SK-N-SH (cell line): Measurements from ENCODE around the gene TMEM131L. TPM values are rescaled to one million over a fixed set of nuclear protein-coding genes. Genes with fewer than 3 reads are reported as not detected.
"Not testable (repeated sequence)": the region's sequence is repeated elsewhere in the genome, so short reads cannot be mapped to it uniquely, and the experiment has no call there.

Experiments
- CTCF ChIA-PET: fragments of 300-600, 350-600 bp; formaldehyde crosslinking; extraction: SDS; loops from one replicate; lab custom pipeline; 2021; lab: Yijun Ruan, JAX
- POLR2A ChIA-PET: fragments of 350-600 bp; sonication (Branson Sonifier 250); formaldehyde crosslinking; extraction: SDS; loops from one replicate; lab custom pipeline; 2020; ENCODE audit warnings: antibody characterized with exemption, inconsistent platforms; lab: Yijun Ruan, JAX
- DNase-seq: peaks from one replicate; pipeline ENCODE4 v3.0.0; 2012
- H2AFZ ChIP-seq: fragments of 200-600 bp; sonication (generic); 2 replicates; pipeline ENCODE4 v1.8.1; 2016; ENCODE audit warnings: antibody characterized with exemption, mild to moderate bottlenecking, low read depth
- H3F3A ChIP-seq: fragments of 200-600 bp; sonication (generic); replicated peaks from 2 replicates; pipeline ENCODE3; 2016; ENCODE audit warnings: antibody characterized with exemption, mild to moderate bottlenecking; ENCODE audit not compliant: insufficient read depth
- H3K27ac ChIP-seq, 2 experiments: fragments of 200-500 bp in 1 of 2; fragments of 200-600 bp in 1 of 2; sonication (Bioruptor generic) in 1 of 2; sonication (generic), shearing (Covaris generic) in 1 of 2; 2 replicates each; pipeline versions ENCODE4 v1.5.1 to v1.6.1; 2014 to 2016; ENCODE audit warnings: low read depth in 2 of 2, inconsistent platforms in 1 of 2, low read length in 1 of 2, mild to moderate bottlenecking in 1 of 2, mixed read lengths in 1 of 2
- H3K27me3 ChIP-seq: fragments of 200-600 bp; sonication (generic), shearing (Covaris generic); 2 replicates; pipeline ENCODE4 v1.6.1; 2016; ENCODE audit warnings: mixed run types; ENCODE audit not compliant: insufficient read depth
- H3K36me3 ChIP-seq, 2 experiments: fragments of 200-500 bp in 1 of 2; fragments of 200-600 bp in 1 of 2; sonication (Bioruptor generic) in 1 of 2; sonication (generic) in 1 of 2; replicated peaks in 1 of 2; 2 replicates each; pipeline versions ENCODE3 to v1.5.1; 2014 to 2016; ENCODE audit warnings: low read length in 1 of 2, mild to moderate bottlenecking in 1 of 2; ENCODE audit not compliant: insufficient read depth in 2 of 2, control insufficient read depth in 1 of 2
- H3K4me1 ChIP-seq, 2 experiments: fragments of 200-500 bp in 1 of 2; fragments of 200-600 bp in 1 of 2; sonication (Bioruptor generic) in 1 of 2; sonication (generic), shearing (Covaris generic) in 1 of 2; 2 replicates each; pipeline versions ENCODE4 v1.5.1 to v1.6.1; 2014 to 2016; ENCODE audit warnings: low read depth in 1 of 2, low read length in 1 of 2, mixed run types in 1 of 2; ENCODE audit not compliant: insufficient read depth in 2 of 2, control insufficient read depth in 1 of 2
- H3K4me2 ChIP-seq: fragments of 200-600 bp; sonication (generic), shearing (Covaris generic); 2 replicates; pipeline ENCODE4 v1.6.1; 2017; ENCODE audit warnings: mixed run types
- H3K4me3 ChIP-seq, 2 experiments: fragments of 200-500 bp in 1 of 2; fragments of 200-600 bp in 1 of 2; sonication (Bioruptor generic) in 1 of 2; sonication (generic), shearing (Covaris generic) in 1 of 2; 2 replicates each; pipeline versions ENCODE4 v1.5.1 to v1.8.1; 2014 to 2016; ENCODE audit warnings: low read depth in 2 of 2, inconsistent platforms in 1 of 2, low read length in 1 of 2, mild to moderate bottlenecking in 1 of 2, mixed read lengths in 1 of 2, moderate library complexity in 1 of 2
- H3K79me2 ChIP-seq: fragments of 200-600 bp; sonication (generic); 2 replicates; pipeline ENCODE4 v1.8.1; 2017; ENCODE audit warnings: mild to moderate bottlenecking; ENCODE audit not compliant: insufficient read depth
- H3K9ac ChIP-seq: fragments of 200-600 bp; sonication (generic); 2 replicates; pipeline ENCODE4 v1.6.1; 2017; ENCODE audit warnings: mixed run types
- H3K9me2 ChIP-seq: fragments of 200-600 bp; sonication (generic); 2 replicates; pipeline ENCODE4 v1.6.1; 2017; ENCODE audit warnings: mixed run types
- H3K9me3 ChIP-seq: fragments of 200-600 bp; sonication (generic); 2 replicates; pipeline ENCODE4 v1.6.1; 2017; ENCODE audit warnings: mixed run types, mild to moderate bottlenecking, moderate library complexity
- H4K20me1 ChIP-seq: fragments of 200-600 bp; sonication (generic); 2 replicates; pipeline ENCODE4 v1.6.1; 2017; ENCODE audit warnings: mild to moderate bottlenecking, mixed run types; ENCODE audit not compliant: insufficient read depth
- GABPA ChIP-seq: IDR thresholded peaks from 2 replicates; pipeline ENCODE4 v1.4.0; 2012; ENCODE audit warnings: low read depth, mild to moderate bottlenecking
- MXI1 ChIP-seq: IDR thresholded peaks from 2 replicates; pipeline ENCODE4 v1.6.1; 2012; ENCODE audit warnings: mild to moderate bottlenecking, low read depth, low read length, improper control_type of control experiment
- NFIC ChIP-seq: IDR thresholded peaks from 2 replicates; pipeline ENCODE4 v1.4.0; 2012; ENCODE audit warnings: borderline replicate concordance
- SIN3A ChIP-seq: IDR thresholded peaks from 2 replicates; pipeline ENCODE4 v1.6.1; 2012; ENCODE audit warnings: low read depth, mild to moderate bottlenecking, low read length, moderate library complexity, borderline replicate concordance
- TEAD4 ChIP-seq: IDR thresholded peaks from 2 replicates; pipeline ENCODE4 v1.4.0; 2012; ENCODE audit warnings: mild to moderate bottlenecking, borderline replicate concordance; ENCODE audit not compliant: insufficient read depth
- WGBS: methylation state at CpG from one replicate; pipeline ENCODE4 v1.1.6; 2017; ENCODE audit warnings: low lambda C conversion rate; 5-methylcytosine and 5-hydroxymethylcytosine counted together
- polyA plus RNA-seq, 3 experiments: library from polyadenylated mRNA; depleted of rRNA; stranded (reverse); fragments of >200 nt; gene quantifications; 2 replicates each; pipeline ENCODE4 v1.2.3, GENCODE V29; 2012
- TF ChIP-seq, protein P1 (sequence below): IDR thresholded peaks from 2 replicates; pipeline ENCODE4 v1.4.0; 2012; ENCODE audit warnings: low read depth, borderline replicate concordance
- TF ChIP-seq, protein P2 (sequence below): fragments of 150-350 bp; IDR thresholded peaks from 2 replicates; pipeline ENCODE4 v1.6.1; 2017; ENCODE audit warnings: antibody characterized with exemption, low read length, low read depth, borderline replicate concordance
- TF ChIP-seq, protein P3 (sequence below): fragments of 150-350 bp; IDR thresholded peaks from 2 replicates; pipeline ENCODE4 v1.6.1; 2016; ENCODE audit warnings: mild to moderate bottlenecking, low read depth, low read length

The TMEM131L gene
- polyA plus RNA-seq, 1 of the 3 experiments (the other 2 are of a cell fraction) = 6.2 TPM

DNA sequence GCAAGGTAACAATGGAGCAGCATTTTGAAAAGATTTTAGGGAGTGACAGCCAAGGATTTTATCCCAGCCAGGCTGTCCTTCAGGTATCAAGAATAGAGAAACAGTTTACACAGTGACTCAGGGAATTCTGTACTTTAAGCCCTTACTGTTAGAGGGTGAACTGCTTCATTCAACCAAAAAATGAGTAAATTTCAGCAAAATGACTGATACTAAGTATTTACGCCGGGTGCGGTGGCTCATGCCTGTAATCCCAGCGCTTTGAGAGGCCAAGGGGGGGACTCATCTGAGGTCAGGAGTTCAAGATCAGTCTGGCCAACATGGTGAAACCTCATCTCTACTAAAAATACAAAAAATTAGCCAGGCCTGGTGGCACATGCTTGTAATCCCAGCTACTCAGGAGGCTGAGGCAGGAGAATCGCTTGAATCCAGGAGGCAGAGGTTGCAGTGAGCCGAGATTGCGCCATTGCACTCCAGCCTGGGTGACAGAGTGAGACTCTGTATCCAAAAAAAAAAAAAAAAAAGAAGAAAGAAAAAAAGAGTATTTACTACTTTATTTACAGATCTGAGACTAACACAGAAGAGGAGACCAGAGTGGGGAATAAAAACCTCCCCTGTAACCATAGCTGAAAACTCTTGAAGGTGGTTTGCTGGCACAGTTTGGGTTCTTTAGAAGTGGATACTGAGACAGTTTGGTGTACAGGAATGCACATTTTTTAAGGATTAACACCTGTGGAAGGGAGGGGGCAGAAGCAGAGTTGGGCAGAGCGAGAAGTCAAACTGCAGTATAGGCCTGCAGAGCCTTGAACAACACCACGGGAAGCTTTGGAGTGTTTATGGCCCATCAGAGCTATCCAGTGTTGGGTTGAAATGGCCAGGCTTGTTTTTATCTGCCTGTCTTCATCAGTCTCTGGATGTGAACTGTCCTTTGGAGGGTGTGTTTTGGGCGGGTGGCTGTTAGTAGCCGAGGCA, 40.5 kb downstream of the TMEM131L start:
- Histone ChIP-seq H3K4me3 (no peak overlapping the region), H4K20me1 (no peaks in the 10 kb centered on the region), H3K4me2 (no peak overlapping the region), H3K36me3 (peaks cover 0 to 7% of the 10 kb centered on the region in 2 experiments), H2AFZ (no peak overlapping the region), H3K27ac (no peak overlapping the region), H3K27me3 (no peaks in the 10 kb centered on the region), H3F3A (peaks cover 2% of the 10 kb centered on the region), H3K9me3 (no peaks in the 10 kb centered on the region), H3K4me1 (peaks cover 0 to 14% of the 10 kb centered on the region in 2 experiments; a peak in 1 of 4 replicates), H3K79me2 (peaks cover 11% of the 10 kb centered on the region; the same call in 1 of the 2 replicates), H3K9me2 (no peaks in the 10 kb centered on the region), H3K9ac (no peak overlapping the region)
- ChIA-PET CTCF (interaction anchor here (1.2 kb wide), 1 partner anchor 43 kb away, joined by 3 read pairs; no protein-coding TSS in a partner anchor), POLR2A (no interaction called here)
- 94% methylated on average over 11 of the region's 11 CpGs for WGBS
- TF ChIP-seq, protein P1, sequence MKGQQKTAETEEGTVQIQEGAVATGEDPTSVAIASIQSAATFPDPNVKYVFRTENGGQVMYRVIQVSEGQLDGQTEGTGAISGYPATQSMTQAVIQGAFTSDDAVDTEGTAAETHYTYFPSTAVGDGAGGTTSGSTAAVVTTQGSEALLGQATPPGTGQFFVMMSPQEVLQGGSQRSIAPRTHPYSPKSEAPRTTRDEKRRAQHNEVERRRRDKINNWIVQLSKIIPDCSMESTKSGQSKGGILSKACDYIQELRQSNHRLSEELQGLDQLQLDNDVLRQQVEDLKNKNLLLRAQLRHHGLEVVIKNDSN = no peak
- TF ChIP-seq SIN3A = no peak
- no peak for DNase-seq

DNA sequence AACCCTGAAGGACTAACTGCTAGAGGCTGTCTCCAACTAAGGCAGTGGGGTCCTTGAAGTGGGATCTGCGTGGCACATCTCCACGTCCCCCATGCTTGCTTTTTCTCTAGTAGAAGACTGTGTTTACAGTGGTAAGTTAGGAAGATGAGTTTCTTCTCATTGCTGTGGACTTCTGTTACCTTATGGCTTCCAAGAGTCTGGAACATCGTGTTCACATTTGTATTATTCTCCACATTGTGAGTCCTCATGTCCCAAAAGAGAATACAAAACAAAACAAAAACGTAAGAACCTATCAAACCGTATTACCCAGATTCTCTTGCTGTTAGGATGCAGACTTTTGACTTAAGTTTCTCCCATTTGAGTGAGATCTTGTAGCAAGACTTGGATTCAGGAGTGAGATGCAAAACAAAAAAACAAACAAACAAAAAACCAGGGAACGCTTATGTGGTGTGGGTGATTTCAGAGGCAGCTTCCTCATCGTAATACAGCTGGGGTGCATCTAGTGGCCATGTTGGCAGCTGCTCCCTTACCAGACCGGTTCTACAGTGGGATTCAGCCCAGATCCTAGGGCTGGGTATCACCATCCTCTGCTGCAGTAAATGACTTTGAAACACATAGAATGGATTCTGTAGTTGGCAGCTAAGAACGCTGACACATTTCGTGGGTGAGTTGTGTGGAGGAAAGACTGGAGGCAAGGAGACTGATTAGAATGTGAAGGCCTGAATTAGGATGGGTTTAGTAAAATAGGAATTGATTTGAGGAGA, 41.3 kb downstream of the TMEM131L start:
- Histone ChIP-seq H3K4me1 (peaks cover 0 to 18% of the 10 kb centered on the region in 2 experiments; a peak in 1 of 4 replicates), H3K9me3 (no peaks in the 10 kb centered on the region), H3K27me3 (no peaks in the 10 kb centered on the region), H3K36me3 (peaks cover 0 to 7% of the 10 kb centered on the region in 2 experiments), H3K27ac (no peak overlapping the region), H3K4me2 (no peak overlapping the region), H3F3A (peaks cover 4% of the 10 kb centered on the region), H3K9ac (no peak overlapping the region), H4K20me1 (no peaks in the 10 kb centered on the region), H3K4me3 (no peak overlapping the region), H3K79me2 (peaks cover 11% of the 10 kb centered on the region; the same call in 1 of the 2 replicates), H2AFZ (no peak overlapping the region), H3K9me2 (no peaks in the 10 kb centered on the region)
- DNase-seq = no peak
- POLR2A ChIA-PET = no interaction called here
- WGBS = 94% methylated on average over 10 of the region's 10 CpGs
- TF ChIP-seq, protein P2, sequence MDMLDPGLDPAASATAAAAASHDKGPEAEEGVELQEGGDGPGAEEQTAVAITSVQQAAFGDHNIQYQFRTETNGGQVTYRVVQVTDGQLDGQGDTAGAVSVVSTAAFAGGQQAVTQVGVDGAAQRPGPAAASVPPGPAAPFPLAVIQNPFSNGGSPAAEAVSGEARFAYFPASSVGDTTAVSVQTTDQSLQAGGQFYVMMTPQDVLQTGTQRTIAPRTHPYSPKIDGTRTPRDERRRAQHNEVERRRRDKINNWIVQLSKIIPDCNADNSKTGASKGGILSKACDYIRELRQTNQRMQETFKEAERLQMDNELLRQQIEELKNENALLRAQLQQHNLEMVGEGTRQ = no peak
- TF ChIP-seq, protein P3, sequence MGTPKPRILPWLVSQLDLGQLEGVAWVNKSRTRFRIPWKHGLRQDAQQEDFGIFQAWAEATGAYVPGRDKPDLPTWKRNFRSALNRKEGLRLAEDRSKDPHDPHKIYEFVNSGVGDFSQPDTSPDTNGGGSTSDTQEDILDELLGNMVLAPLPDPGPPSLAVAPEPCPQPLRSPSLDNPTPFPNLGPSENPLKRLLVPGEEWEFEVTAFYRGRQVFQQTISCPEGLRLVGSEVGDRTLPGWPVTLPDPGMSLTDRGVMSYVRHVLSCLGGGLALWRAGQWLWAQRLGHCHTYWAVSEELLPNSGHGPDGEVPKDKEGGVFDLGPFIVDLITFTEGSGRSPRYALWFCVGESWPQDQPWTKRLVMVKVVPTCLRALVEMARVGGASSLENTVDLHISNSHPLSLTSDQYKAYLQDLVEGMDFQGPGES = no peak
- TF ChIP-seq NFIC = no peak
- TF ChIP-seq GABPA = no peak
- TF ChIP-seq TEAD4 = no peak
- TF ChIP-seq MXI1 = no peak
- TF ChIP-seq, protein P1 = no peak
- CTCF ChIA-PET = no interaction called here

DNA sequence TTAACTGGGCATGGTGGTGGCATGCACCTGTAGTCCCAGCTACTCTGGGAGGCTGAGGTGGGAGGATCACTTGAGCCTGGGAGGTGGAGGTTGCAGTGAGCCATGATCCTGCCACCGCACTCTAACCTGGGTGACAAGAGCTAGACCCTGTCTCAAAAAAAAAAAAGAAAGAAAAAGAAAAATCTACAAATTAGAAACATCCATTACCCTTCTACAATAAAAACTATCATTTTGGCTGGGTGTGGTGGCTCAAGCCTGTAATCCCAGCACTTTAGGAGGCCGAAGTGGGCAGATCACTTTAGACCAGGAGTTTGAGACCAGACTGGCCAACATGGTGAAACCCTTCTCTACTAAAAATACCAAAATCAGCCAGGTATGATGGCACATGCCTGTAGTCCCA, 43.1 kb downstream of the TMEM131L start:
- POLR2A ChIA-PET, H3K36me3 ChIP-seq: not testable (repeated sequence)

More for the DNA sequence above, 43.1 kb downstream of the TMEM131L start:
- H3K9me3 ChIP-seq, H3K4me3 ChIP-seq, H3K9me2 ChIP-seq, H3K79me2 ChIP-seq, H4K20me1 ChIP-seq, H3K9ac ChIP-seq, H2AFZ ChIP-seq, H3K27ac ChIP-seq, H3K4me2 ChIP-seq, DNase-seq, H3K27me3 ChIP-seq: not testable (repeated sequence)
- 94% methylated on average over 2 of the region's 2 CpGs for WGBS
- CTCF ChIA-PET = interaction anchor here (0.6 kb wide), 2 partner anchors 23 to 45 kb away, joined by 3 read pairs; no protein-coding TSS in a partner anchor
- peaks cover 0 to 24% of the 10 kb centered on the region in 2 experiments; a peak in 2 of 4 replicates for H3K4me1 ChIP-seq
- peaks cover 21% of the 10 kb centered on the region for H3F3A ChIP-seq
